Esophagus muscularis mucosa (tissue), 3 donors: ENCODE results near the gene RHOBTB3.

Experiments
- POLR2AphosphoS5 ChIP-seq, 2 donors: sonication (generic); formaldehyde crosslinking; IDR thresholded peaks; one replicate each; pipeline ENCODE4 v1.6.1; 2017; ENCODE audit warnings: antibody characterized with exemption in 2 of 2
- TF ChIP-seq, protein P1 (sequence below), 3 experiments: fragments of 200-600 bp in 2 of 3; fragments of 450-650 bp in 1 of 3; sonication (generic) in 2 of 3; IDR thresholded peaks; one replicate each; pipeline ENCODE4 v1.5.1; 2017 to 2019; ENCODE audit warnings: antibody characterized with exemption in 3 of 3, mild to moderate bottlenecking in 2 of 3, moderate library complexity in 1 of 3

DNA sequence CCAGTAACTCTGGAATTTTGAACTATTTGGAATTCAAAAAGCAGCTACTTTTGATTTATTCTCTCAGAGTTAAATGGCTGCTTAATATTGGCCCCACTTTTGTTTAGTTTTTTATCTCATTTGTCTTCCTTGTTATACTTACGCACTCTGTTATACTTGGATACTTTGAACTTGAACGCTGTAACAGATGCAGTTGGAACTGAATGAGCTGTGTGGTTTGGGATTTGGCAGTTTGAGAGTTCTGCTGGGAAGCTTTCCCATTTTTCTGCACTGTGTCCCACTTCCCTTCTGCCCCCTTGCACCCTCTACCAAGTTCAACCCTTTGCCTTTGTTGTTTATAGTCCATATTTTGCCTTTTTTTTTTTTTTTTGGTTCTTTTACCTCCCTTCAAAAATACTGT lies 3.8 kb downstream of the RHOBTB3 start:
- TF ChIP-seq, protein P1, sequence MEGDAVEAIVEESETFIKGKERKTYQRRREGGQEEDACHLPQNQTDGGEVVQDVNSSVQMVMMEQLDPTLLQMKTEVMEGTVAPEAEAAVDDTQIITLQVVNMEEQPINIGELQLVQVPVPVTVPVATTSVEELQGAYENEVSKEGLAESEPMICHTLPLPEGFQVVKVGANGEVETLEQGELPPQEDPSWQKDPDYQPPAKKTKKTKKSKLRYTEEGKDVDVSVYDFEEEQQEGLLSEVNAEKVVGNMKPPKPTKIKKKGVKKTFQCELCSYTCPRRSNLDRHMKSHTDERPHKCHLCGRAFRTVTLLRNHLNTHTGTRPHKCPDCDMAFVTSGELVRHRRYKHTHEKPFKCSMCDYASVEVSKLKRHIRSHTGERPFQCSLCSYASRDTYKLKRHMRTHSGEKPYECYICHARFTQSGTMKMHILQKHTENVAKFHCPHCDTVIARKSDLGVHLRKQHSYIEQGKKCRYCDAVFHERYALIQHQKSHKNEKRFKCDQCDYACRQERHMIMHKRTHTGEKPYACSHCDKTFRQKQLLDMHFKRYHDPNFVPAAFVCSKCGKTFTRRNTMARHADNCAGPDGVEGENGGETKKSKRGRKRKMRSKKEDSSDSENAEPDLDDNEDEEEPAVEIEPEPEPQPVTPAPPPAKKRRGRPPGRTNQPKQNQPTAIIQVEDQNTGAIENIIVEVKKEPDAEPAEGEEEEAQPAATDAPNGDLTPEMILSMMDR (IDR thresholded peaks at IDR 0.05): no peak
- no peak for TF ChIP-seq POLR2AphosphoS5 (IDR thresholded peaks at IDR 0.05)
